Neural cell (in vitro differentiated cells): Measurements from ENCODE around the gene SURF4.

Experiments
- CTCF ChIP-seq: fragments of 450-650 bp; IDR thresholded peaks from 2 replicates; pipeline ENCODE4 v1.5.1; 2014; ENCODE audit warnings: antibody characterized with exemption, mild to moderate bottlenecking, moderate library complexity; ENCODE audit not compliant: poor library complexity, severe bottlenecking
- EP300 ChIP-seq: fragments of 450-650 bp; conservative IDR thresholded peaks from 2 replicates; pipeline ENCODE4 v1.6.1; 2014; ENCODE audit warnings: antibody characterized with exemption, mild to moderate bottlenecking, moderate library complexity; ENCODE audit not compliant: poor library complexity, severe bottlenecking
- EZH2 ChIP-seq: fragments of 200-600, 300-800 bp; shearing (Covaris generic), sonication (generic); IDR thresholded peaks from 2 replicates; pipeline ENCODE4 v1.6.1; 2014; ENCODE audit warnings: antibody characterized with exemption, low read length, borderline replicate concordance, mild to moderate bottlenecking; ENCODE audit not compliant: insufficient read depth, poor library complexity, severe bottlenecking
- MXI1 ChIP-seq: fragments of 450-650 bp; conservative IDR thresholded peaks from 2 replicates; pipeline ENCODE4 v1.6.1; 2014; ENCODE audit warnings: antibody characterized with exemption, mild to moderate bottlenecking; ENCODE audit not compliant: poor library complexity, severe bottlenecking
- POLR2AphosphoS5 ChIP-seq: IDR thresholded peaks from 2 replicates; pipeline ENCODE4 v1.6.1; 2012
- RAD21 ChIP-seq: fragments of 450-650 bp; conservative IDR thresholded peaks from 2 replicates; pipeline ENCODE4 v1.6.1; 2014; ENCODE audit warnings: antibody characterized with exemption, mild to moderate bottlenecking, moderate library complexity
- REST ChIP-seq: IDR thresholded peaks from 2 replicates; pipeline ENCODE4 v1.6.1; 2012; ENCODE audit warnings: borderline replicate concordance
- SMC3 ChIP-seq: fragments of 450-650 bp; conservative IDR thresholded peaks from 2 replicates; pipeline ENCODE4 v1.6.1; 2014; ENCODE audit warnings: antibody characterized with exemption, mild to moderate bottlenecking, moderate library complexity; ENCODE audit not compliant: poor library complexity
- TAF1 ChIP-seq: IDR thresholded peaks from 2 replicates; pipeline ENCODE4 v1.6.1; 2012; ENCODE audit warnings: low read depth

- no peak for TF ChIP-seq REST
- no peak for TF ChIP-seq MXI1
- TF ChIP-seq CTCF, result peak; percentile 18
- no peak for TF ChIP-seq EZH2
- no peak for TF ChIP-seq SMC3
- TF ChIP-seq TAF1, result no peak
- no peak for TF ChIP-seq RAD21
- no peak for TF ChIP-seq POLR2AphosphoS5
- no peak for TF ChIP-seq EP300
Measured at GRCh38 chr9:133403766-133404453, 28.1 kb upstream of the SURF4 start.
